ENCODE results near the gene CRAT. TPM values are rescaled to one million over a fixed set of nuclear protein-coding genes. Genes with fewer than 3 reads are reported as not detected.
A peak's percentile ranks its signal among the peaks of the same experiment; 100 is the strongest.

CRAT gene
- total RNA-seq, 1 experiment from 2014 or later = not detected

GRCh38 chr9:129140397-129141065 lies 29.9 kb upstream of the CRAT start:
- Histone ChIP-seq H4K20me1 (ENCODE audit: insufficient read depth, low read depth, low read length) (no peaks in the 10 kb centered on the region), H3K36me3 (ENCODE audit: insufficient read depth, low read length) (peaks cover 7% of the 10 kb centered on the region; the same call in 1 of the 2 replicates), H3K4me3 (ENCODE audit: low read length) (peak overlapping the region; percentile 69), H3K9me3 (ENCODE audit: low read length) (no peaks in the 10 kb centered on the region), H3K27me3 (ENCODE audit: low read length) (no peaks in the 10 kb centered on the region), H3K9me2 (replicated peaks; ENCODE audit: insufficient read depth, low read length) (no peaks in the 10 kb centered on the region), H3K4me1 (ENCODE audit: low read length) (peaks cover 50% of the 10 kb centered on the region), H3K79me2 (ENCODE audit: low read length) (no peaks in the 10 kb centered on the region; the same call in 1 of the 2 replicates), H2AFZ (ENCODE audit: low read length) (no peak overlapping the region; the same call in 1 of the 2 replicates), H3K9ac (ENCODE audit: low read length) (peak overlapping the region; percentile 94), H3K27ac (ENCODE audit: low read length) (peak overlapping the region; percentile 100), H3K4me2 (ENCODE audit: low read depth, low read length, poor library complexity, severe bottlenecking) (peak overlapping the region; percentile 99)
- peak; percentile 84 for DNase-seq

- Histone ChIP-seq H3K4me3 (ENCODE audit: low read length) (peak overlapping the region; percentile 69), H3K9me2 (replicated peaks; ENCODE audit: insufficient read depth, low read length) (no peaks in the 10 kb centered on the region), H3K79me2 (ENCODE audit: low read length) (no peaks in the 10 kb centered on the region; the same call in 1 of the 2 replicates), H3K27ac (ENCODE audit: low read length) (peak overlapping the region; percentile 100), H3K4me2 (ENCODE audit: low read depth, low read length, poor library complexity, severe bottlenecking) (peak overlapping the region; percentile 99), H4K20me1 (ENCODE audit: insufficient read depth, low read depth, low read length) (no peaks in the 10 kb centered on the region), H3K9ac (ENCODE audit: low read length) (peak overlapping the region; percentile 94), H3K27me3 (ENCODE audit: low read length) (no peaks in the 10 kb centered on the region), H3K4me1 (ENCODE audit: low read length) (peaks cover 50% of the 10 kb centered on the region), H2AFZ (ENCODE audit: low read length) (no peak overlapping the region; the same call in 1 of the 2 replicates), H3K9me3 (ENCODE audit: low read length) (no peaks in the 10 kb centered on the region), H3K36me3 (ENCODE audit: insufficient read depth, low read length) (peaks cover 7% of the 10 kb centered on the region; the same call in 1 of the 2 replicates)
- peak; percentile 99 for DNase-seq
These were observed 29.4 kb upstream of the CRAT start for GRCh38 chr9:129139993-129140396.

GRCh38 chr9:129139233-129139992 lies 28.8 kb upstream of the CRAT start:
- no peaks in the 10 kb centered on the region; the same call in 1 of the 2 replicates for H3K79me2 ChIP-seq (ENCODE audit: low read length)
- no peaks in the 10 kb centered on the region for H3K9me2 ChIP-seq (replicated peaks; ENCODE audit: insufficient read depth, low read length)
- H2AFZ ChIP-seq (ENCODE audit: low read length) = peak overlapping the region; percentile 7; the same call in 1 of the 2 replicates
- H3K9ac ChIP-seq (ENCODE audit: low read length) = peak overlapping the region; percentile 94
- H4K20me1 ChIP-seq (ENCODE audit: insufficient read depth, low read depth, low read length) = no peaks in the 10 kb centered on the region
- peak overlapping the region; percentile 69 for H3K4me3 ChIP-seq (ENCODE audit: low read length)
- peaks cover 50% of the 10 kb centered on the region for H3K4me1 ChIP-seq (ENCODE audit: low read length)
- H3K27ac ChIP-seq (ENCODE audit: low read length) = peak overlapping the region; percentile 100
- peak overlapping the region; percentile 99 for H3K4me2 ChIP-seq (ENCODE audit: low read depth, low read length, poor library complexity, severe bottlenecking)
- H3K27me3 ChIP-seq (ENCODE audit: low read length) = no peaks in the 10 kb centered on the region
- peak; percentile 94 for DNase-seq
- H3K9me3 ChIP-seq (ENCODE audit: low read length) = no peaks in the 10 kb centered on the region
- peaks cover 7% of the 10 kb centered on the region; the same call in 1 of the 2 replicates for H3K36me3 ChIP-seq (ENCODE audit: insufficient read depth, low read length)

DNA sequence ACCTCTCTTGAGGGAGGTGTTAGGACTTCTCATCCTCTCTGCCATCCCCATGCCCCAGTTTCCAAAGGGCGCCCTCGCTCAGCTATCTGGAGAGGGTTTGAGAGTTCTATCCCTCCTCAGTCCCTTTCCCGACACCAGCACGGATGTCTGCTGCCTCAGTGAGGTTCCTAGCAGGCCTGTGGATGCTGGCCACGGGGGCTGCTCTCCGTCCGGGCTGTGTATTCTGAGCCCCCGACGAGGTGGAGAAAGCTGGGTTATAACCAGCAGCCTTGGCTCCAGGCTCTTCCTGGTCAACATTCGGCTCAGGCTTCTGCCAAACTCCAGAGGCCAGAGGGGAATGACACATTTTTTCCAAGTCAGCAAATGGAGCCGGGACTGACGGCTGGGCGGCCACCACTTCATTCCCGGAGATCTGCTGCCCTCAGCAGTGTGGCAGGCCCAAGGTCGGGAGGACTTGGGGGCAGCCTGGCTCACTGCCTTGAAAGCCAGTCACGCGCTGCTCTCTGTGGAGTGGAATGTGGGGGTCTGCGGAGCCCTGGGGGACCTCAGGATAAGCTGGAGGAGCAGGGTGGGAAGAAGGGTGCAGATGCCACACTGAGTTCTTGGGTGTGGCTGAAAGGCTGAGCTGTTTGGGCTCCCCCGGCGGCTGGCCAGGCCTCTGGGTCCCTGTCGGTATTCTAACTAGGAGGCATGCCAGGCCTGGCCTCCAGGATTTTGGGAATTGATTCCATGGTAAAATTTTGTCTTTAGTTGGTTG lies 28.1 kb upstream of the CRAT start:
- Histone ChIP-seq H3K4me3 (ENCODE audit: low read length) (no peak overlapping the region), H2AFZ (ENCODE audit: low read length) (no peak overlapping the region), H3K36me3 (ENCODE audit: insufficient read depth, low read length) (peaks cover 5% of the 10 kb centered on the region; the same call in 1 of the 2 replicates), H3K27me3 (ENCODE audit: low read length) (no peaks in the 10 kb centered on the region), H3K9ac (ENCODE audit: low read length) (no peak overlapping the region), H3K9me3 (ENCODE audit: low read length) (no peaks in the 10 kb centered on the region), H3K79me2 (ENCODE audit: low read length) (no peaks in the 10 kb centered on the region; the same call in 1 of the 2 replicates), H3K27ac (ENCODE audit: low read length) (no peak overlapping the region), H3K9me2 (replicated peaks; ENCODE audit: insufficient read depth, low read length) (no peaks in the 10 kb centered on the region), H3K4me1 (ENCODE audit: low read length) (peaks cover 48% of the 10 kb centered on the region), H4K20me1 (ENCODE audit: insufficient read depth, low read depth, low read length) (no peaks in the 10 kb centered on the region), H3K4me2 (ENCODE audit: low read depth, low read length, poor library complexity, severe bottlenecking) (no peak overlapping the region)
- DNase-seq = no peak

- Histone ChIP-seq H3K9ac (ENCODE audit: low read length) (no peak overlapping the region), H3K4me1 (ENCODE audit: low read length) (peaks cover 42% of the 10 kb centered on the region), H3K4me3 (ENCODE audit: low read length) (no peak overlapping the region), H4K20me1 (ENCODE audit: insufficient read depth, low read depth, low read length) (no peaks in the 10 kb centered on the region), H3K27ac (ENCODE audit: low read length) (no peak overlapping the region), H3K79me2 (ENCODE audit: low read length) (no peaks in the 10 kb centered on the region; the same call in 1 of the 2 replicates), H3K9me2 (replicated peaks; ENCODE audit: insufficient read depth, low read length) (no peaks in the 10 kb centered on the region), H3K27me3 (ENCODE audit: low read length) (no peaks in the 10 kb centered on the region), H3K4me2 (ENCODE audit: low read depth, low read length, poor library complexity, severe bottlenecking) (no peak overlapping the region), H2AFZ (ENCODE audit: low read length) (no peak overlapping the region), H3K9me3 (ENCODE audit: low read length) (no peaks in the 10 kb centered on the region), H3K36me3 (ENCODE audit: insufficient read depth, low read length) (0 out of 2 replicates have a peak, but pooled peaks cover 9% of the 10 kb centered on the region)
- DNase-seq = no peak
These were observed 27.5 kb upstream of the CRAT start for GRCh38 chr9:129138144-129138462.

DNA sequence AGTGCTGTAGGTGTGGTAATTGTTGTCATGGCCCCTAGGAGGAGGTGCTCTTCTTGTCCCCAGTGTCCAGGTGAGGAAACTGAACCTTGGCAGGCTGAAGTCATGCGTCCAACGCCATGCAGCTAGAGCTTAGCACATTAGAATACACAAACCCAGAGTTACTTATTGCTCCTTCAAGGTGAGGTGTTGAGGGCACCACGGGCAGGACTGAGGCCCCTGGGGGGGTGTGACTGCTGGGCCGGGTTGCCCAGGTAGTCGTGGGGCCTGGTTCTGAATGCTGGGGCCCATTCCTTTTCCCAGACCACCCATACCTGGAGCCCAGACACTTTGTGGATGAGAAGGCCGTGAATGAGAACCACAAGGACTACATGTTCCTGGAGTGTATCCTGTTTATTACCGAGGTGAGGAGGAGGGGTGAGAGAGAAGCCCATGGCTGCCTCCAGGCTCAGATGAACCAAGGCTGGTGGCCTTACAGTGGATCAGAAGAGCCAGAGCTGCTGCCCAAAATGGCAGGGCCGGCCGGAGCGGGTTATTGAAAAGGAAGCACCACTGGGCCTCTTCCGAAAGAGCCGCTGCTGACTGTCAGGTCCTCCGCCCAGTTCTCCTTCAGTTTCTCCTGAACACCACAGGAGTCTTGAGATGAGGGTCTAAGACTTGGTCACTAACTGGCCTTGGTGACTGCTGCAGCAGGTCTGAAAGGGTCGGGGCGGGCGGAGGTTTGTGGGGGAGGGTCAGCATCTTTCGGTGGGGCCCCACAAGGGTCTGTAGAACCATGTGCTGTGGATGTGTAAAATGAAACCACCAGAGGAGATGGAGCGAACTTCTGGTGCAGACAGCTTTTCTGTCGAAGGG lies 26.9 kb upstream of the CRAT start:
- Histone ChIP-seq H3K9me2 (replicated peaks; ENCODE audit: insufficient read depth, low read length) (no peaks in the 10 kb centered on the region), H3K4me1 (ENCODE audit: low read length) (peaks cover 37% of the 10 kb centered on the region), H3K79me2 (ENCODE audit: low read length) (no peaks in the 10 kb centered on the region), H3K4me3 (ENCODE audit: low read length) (no peak overlapping the region), H4K20me1 (ENCODE audit: insufficient read depth, low read depth, low read length) (no peaks in the 10 kb centered on the region), H3K27ac (ENCODE audit: low read length) (no peak overlapping the region), H3K36me3 (ENCODE audit: insufficient read depth, low read length) (0 out of 2 replicates have a peak, but pooled peaks cover 10% of the 10 kb centered on the region), H2AFZ (ENCODE audit: low read length) (no peak overlapping the region), H3K4me2 (ENCODE audit: low read depth, low read length, poor library complexity, severe bottlenecking) (no peak overlapping the region), H3K27me3 (ENCODE audit: low read length) (no peaks in the 10 kb centered on the region), H3K9me3 (ENCODE audit: low read length) (no peaks in the 10 kb centered on the region), H3K9ac (ENCODE audit: low read length) (no peak overlapping the region)
- no peak for DNase-seq

- Histone ChIP-seq H3K4me1 (ENCODE audit: low read length) (peaks cover 30% of the 10 kb centered on the region), H3K9me3 (ENCODE audit: low read length) (no peaks in the 10 kb centered on the region), H3K4me3 (ENCODE audit: low read length) (no peak overlapping the region), H3K27ac (ENCODE audit: low read length) (no peak overlapping the region), H2AFZ (ENCODE audit: low read length) (no peak overlapping the region), H3K4me2 (ENCODE audit: low read depth, low read length, poor library complexity, severe bottlenecking) (no peak overlapping the region), H3K9me2 (replicated peaks; ENCODE audit: insufficient read depth, low read length) (no peaks in the 10 kb centered on the region), H3K9ac (ENCODE audit: low read length) (no peak overlapping the region), H3K79me2 (ENCODE audit: low read length) (no peaks in the 10 kb centered on the region), H3K27me3 (ENCODE audit: low read length) (no peaks in the 10 kb centered on the region), H3K36me3 (ENCODE audit: insufficient read depth, low read length) (0 out of 2 replicates have a peak, but pooled peaks cover 10% of the 10 kb centered on the region), H4K20me1 (ENCODE audit: insufficient read depth, low read depth, low read length) (no peaks in the 10 kb centered on the region)
- no peak for DNase-seq
These were observed 25.9 kb upstream of the CRAT start for GRCh38 chr9:129136446-129137035.
